C4-2B (cell line): ENCODE measurements around the gene ADCY2.

Experiments used
- CTCF ChIP-seq: fragments of 450-650 bp; conservative IDR thresholded peaks from 2 replicates; pipeline ENCODE4 v1.5.1; 2017; ENCODE audit warnings: mild to moderate bottlenecking
- ZFX ChIP-seq: fragments of 450-650 bp; IDR thresholded peaks from 2 replicates; pipeline ENCODE4 v1.6.1; 2017

GRCh38 chr5:7659420-7659819, 263.5 kb downstream of the ADCY2 start:
- TF ChIP-seq CTCF (no peak), ZFX (no peak)
